Inflammatory macrophage treated with lipopolysaccharide for 4 hours (primary cell): ENCODE results near the gene RNF144A.
A peak's percentile ranks its signal among the peaks of the same experiment; 100 is the strongest.
"Not testable (repeated sequence)": the region's sequence is repeated elsewhere in the genome, so short reads cannot be mapped to it uniquely, and the experiment has no call there.

ENCODE experiments used
- DNase-seq: peaks from one replicate; pipeline ENCODE4 v3.0.0-alpha.2; 2020

The RNF144A gene

DNA sequence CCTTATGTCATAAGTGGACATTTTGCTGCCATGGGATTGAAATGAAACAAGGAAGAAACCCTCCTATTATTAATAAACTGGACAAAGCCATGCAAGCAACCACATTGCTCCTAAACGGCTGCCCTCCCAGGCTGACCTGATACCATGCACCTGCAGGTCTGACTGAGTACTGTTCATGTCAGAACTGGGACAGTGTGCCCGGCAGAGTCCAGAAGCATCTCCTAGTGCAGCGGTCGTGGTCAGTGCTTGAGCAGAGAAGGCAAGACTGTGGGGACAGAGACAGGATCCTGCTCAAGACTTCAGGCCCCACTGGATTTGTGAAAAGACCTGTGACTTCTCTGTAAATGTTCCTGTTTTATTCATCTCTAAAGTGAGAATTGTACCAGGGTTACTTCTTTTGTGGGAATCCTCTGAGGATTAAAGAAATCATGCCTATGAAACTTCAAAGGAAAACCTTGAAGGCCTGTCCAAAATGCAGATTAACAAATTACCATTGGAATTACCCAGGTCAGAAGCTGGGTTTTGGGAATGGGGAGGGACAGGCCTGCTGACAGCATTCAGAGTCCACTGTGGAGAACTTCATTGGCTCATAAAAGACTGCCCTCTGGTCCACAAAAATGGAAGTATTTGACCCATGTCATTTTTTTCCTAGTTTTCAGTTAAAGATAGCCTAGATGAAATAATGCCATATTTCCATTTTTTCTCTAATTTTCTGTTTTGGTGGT, 13.9 kb downstream of the RNF144A start:
- no peak for DNase-seq

DNA sequence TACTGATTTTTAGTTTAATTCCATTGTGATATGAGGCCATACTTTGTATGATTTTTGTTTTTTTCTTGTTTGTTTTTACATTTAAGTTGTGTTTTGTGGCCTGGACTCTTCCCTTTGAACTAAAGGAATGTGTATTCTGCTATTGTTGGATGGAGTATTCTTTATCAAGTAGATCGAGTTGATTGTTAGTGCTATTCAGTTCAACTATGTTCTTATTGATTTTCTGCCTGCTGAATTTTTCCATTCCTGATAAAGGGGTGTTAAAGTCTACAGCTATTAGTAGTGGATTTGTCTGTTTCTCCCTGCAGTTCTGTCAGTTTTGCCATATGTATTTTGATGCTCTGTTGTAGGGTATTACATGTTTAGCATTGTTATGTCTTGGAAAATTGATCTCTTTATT, 14.5 kb downstream of the RNF144A start:
- DNase-seq: no peak

DNA sequence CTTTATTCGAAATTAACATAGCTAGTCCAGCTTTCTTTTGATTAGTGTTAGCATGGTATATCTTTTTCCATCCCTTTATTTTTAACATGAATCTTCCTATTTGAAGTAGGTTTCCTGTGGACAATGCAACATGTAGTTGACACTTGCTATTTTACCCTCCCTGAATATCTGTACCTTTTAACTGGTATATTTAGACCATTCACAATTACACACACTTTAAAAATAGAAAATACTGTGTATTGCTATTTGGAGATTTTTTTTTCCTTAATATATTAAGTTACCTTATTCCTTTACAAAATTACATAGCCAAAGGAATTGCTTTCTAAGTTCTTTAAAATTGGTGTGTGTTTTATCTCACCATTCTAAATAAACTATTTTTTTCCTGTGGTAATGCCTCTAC, 15.0 kb downstream of the RNF144A start:
- no peak for DNase-seq

DNA sequence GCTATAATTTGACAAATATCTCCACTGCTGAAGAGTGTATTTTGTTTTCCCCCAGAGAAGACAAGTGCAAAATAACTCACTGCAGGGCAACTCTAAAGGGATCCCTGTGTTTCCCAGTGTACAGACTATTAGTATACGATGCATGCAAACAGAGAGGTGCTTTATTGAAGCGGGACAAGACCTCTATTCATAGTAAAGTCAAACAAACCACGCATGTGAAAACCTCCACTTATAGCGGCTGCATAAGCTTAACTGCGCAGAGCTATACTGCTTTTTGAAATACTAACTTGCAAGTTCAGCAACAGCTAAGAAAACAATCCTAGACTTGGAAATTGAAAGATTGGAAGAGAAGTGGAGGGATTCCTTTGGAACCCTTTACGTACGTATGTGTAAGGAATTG, 15.6 kb downstream of the RNF144A start:
- no peak for DNase-seq

DNA sequence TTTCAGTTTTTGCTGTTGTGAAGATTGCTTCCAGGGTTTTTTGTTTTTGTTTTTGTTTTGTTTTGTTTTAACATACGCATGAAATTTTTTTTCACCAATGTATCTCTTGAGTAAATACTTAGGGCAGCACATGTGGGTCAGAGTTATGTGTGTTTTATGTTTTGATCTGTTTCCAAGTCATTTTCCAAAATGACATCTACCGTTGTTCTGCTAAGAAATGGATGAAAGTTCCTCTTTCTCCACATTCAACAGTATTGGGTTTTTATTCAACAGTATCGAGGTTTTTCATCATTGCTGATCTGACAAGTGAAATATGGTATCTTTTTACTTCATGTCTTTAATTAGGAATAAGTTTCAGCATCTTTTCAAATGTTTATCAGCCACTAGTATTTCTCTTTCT, 16.7 kb downstream of the RNF144A start:
- DNase-seq: no peak

GRCh38 chr2:6934345-6934744, 17.1 kb downstream of the RNF144A start:
- DNase-seq: no peak

GRCh38 chr2:6934758-6935651, 17.8 kb downstream of the RNF144A start:
- peak; percentile 40 for DNase-seq

- not testable (repeated sequence) for DNase-seq
Measured at GRCh38 chr2:6935652-6936020, 18.4 kb downstream of the RNF144A start.

DNA sequence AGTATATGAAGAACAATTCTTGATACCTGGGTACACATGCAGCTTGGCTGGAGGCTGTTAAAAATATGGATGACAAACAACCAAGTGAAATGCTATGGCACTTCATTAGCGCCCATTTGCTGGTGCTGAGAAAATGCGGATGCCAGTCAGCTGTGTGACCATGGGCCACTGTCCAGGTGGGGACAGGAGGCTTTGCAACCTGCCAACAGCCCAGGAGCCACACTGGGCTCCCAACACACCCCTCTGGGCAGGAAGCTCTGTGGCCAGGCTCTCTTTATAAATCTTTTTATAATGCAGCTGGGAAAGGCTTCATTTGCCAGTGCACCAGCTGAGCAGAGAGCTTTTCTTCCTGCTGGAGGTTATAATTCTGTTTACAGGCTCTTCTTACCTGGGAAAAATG, 19.9 kb downstream of the RNF144A start:
- no peak for DNase-seq

- no peak for DNase-seq
Measured at GRCh38 chr2:6937582-6937981, 20.4 kb downstream of the RNF144A start.

DNA sequence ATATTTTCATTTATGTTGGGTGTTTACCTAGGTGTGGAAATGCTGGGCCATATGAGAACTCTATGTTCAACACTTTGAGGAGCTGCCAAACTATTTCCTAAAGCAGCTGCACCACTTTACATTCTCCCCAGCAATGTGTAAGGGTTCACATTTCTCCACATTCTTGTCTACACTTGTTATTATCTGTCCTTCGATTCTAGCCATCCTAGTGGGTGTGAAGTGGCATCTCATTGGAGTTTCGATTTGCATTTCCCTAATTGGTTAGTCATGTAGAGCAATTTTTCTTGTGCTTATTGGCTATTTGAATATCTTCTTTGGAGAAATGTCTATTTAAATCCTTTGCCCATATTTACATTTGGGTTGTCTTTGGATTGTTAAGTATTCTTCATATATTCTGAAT, 21.9 kb downstream of the RNF144A start:
- DNase-seq: no peak

- no peak for DNase-seq
Measured at GRCh38 chr2:6940820-6941219, 23.6 kb downstream of the RNF144A start.

- DNase-seq: no peak
Measured at GRCh38 chr2:6941299-6942046, 24.3 kb downstream of the RNF144A start.

GRCh38 chr2:6942848-6943247, 25.6 kb downstream of the RNF144A start:
- DNase-seq: no peak

DNA sequence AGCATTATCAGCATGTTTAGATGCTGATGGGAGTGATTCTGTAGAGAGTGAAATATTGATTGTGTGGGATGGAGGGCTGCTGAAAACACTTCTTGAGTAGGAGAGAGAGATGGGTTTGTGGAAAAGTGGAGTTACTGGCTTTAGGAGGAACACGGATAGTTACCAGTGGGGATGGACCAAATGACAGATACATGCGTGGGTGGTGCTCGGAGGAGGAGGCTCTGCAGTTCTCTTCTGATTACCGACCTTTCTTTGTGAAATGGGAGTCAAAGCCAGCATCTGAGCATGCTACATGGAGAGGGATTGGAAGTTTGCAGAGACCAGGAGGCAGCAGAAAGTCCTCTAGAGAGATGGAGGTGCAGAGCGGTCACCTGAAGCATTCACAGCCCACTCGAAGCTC, 26.3 kb downstream of the RNF144A start:
- DNase-seq: no peak

- DNase-seq: no peak
Measured at GRCh38 chr2:6943971-6944370, 26.8 kb downstream of the RNF144A start.

DNA sequence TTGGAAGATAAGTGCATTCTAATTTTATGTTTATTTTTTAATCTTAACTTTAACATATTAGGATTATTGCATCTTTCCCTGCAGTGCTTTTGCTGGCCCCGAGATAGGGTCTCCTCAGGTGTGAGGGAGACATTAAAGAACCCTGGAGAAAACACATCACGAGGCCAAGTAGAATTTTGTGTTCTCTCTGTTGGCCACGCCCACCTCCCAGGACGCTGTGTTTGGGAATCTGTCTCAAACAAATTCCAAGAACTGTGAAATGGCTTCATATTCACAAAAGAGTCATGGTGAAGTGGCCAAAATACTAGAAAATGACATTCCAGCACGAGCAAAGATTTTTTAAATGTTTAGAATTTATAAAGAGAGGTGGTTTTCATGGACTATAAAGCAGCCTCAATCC, 27.3 kb downstream of the RNF144A start:
- no peak for DNase-seq

GRCh38 chr2:6945087-6945813, 28.0 kb downstream of the RNF144A start:
- peak; percentile 55 for DNase-seq

- peak; percentile 5 for DNase-seq
Measured at GRCh38 chr2:6945821-6946220, 28.6 kb downstream of the RNF144A start.

GRCh38 chr2:6946722-6947121, 29.5 kb downstream of the RNF144A start:
- DNase-seq: peak; percentile 87

- no peak for DNase-seq
Measured at GRCh38 chr2:6947929-6948676, 30.9 kb downstream of the RNF144A start.

DNA sequence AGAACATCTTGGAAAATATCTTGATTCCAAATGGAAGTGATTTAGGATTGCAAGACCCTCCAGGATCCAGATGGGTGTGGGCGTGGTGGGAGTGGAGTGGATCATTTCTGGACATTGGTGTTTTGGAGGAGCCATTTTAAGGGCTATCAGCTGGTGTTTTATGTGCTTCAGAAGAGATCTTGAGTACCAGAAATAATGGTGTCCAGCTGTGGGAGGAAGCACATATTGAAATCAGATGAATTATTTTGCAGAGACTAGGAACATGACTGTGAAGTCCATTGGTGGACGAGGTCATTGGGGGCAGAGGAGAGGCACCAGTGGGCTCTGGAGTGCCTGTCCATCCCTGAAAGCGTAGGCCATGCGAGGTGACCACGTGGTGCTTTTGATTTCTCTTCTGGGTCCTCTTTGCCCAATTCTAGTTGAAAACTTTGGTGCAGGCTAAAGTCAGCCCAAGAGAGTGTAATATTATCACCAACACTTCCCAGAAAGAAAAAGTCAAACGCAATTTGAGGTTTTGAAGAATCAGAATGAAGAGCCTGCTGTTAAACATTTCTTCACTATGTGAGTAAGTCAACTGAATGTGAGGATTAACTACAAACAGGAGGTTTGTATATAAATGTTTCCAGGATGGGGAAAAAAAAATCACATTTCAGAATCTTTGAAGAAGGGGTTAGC, 31.6 kb downstream of the RNF144A start:
- no peak for DNase-seq
